NCI-H774 (cell line): ENCODE measurements around the gene PTPN20.
"Not testable (repeated sequence)": the region's sequence is repeated elsewhere in the genome, so short reads cannot be mapped to it uniquely, and the experiment has no call there.

Experiments used
- DNase-seq: peaks from one replicate; lab custom pipeline; 2025; lab: John Stamatoyannopoulos, UW

The PTPN20 gene, protein sequence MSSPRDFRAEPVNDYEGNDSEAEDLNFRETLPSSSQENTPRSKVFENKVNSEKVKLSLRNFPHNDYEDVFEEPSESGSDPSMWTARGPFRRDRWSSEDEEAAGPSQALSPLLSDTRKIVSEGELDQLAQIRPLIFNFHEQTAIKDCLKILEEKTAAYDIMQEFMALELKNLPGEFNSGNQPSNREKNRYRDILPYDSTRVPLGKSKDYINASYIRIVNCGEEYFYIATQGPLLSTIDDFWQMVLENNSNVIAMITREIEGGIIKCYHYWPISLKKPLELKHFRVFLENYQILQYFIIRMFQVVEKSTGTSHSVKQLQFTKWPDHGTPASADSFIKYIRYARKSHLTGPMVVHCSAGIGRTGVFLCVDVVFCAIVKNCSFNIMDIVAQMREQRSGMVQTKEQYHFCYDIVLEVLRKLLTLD

DNA sequence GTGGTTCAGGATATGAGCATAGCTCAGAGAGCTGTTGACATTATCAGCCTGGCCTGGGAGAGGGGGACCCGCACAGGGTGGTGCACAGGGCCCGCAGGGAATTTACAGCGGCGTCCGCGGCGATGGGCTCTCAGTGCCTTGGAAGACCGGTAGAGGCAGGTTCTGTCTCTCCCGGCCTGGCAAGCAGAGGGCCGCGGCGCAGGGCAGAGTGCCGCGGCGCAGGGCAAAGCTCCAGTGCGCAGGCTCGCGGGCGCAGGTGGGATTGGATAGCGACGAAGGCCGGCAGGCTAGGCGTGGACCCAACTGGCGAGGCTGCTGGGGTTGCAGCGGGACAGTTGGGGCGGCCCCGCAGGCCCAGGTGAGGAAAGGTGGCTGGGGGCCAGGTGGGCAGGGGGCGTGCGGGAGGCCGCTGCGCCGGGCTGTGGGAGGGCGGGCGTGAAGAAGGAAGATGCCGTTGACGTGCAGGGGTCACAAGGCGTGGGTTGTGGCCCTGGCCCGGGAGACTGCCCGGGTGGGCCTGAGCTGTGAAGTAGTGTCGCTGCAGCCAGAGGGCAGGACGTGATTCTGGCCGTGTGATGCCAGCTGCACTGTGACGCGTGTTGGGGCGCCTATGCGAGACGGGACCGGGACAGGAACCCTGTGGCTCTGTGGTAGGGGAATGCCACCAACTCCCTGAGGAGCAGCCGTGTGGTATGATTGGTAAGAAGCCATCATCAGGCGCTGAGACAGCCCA is at the start of gene PTPN20:
PTPN20 (plus strand) TSS at position 285 of the 733 bp plus-strand sequence. CDS start 21,072 bp downstream, outside the sequence.
- DNase-seq = not testable (repeated sequence)

DNA sequence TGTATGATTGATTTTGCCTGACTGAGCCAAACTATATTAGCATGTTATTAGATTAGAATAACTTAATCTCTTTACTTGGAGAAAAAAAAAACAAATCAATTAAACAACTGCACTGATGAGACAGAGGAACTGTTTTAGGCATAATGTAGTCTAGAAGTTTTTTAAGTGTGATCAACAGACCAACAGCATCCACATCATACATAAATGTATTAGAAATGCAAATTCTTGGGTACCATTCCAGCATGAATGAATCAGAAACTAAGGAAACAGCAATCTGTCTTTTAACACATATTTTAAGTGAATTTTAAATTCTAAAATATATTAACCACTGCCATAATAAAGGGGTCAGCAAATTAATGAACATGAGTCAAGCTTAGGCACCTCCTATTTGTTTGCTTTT is 41.5 kb upstream of the PTPN20 start:
- not testable (repeated sequence) for DNase-seq

DNA sequence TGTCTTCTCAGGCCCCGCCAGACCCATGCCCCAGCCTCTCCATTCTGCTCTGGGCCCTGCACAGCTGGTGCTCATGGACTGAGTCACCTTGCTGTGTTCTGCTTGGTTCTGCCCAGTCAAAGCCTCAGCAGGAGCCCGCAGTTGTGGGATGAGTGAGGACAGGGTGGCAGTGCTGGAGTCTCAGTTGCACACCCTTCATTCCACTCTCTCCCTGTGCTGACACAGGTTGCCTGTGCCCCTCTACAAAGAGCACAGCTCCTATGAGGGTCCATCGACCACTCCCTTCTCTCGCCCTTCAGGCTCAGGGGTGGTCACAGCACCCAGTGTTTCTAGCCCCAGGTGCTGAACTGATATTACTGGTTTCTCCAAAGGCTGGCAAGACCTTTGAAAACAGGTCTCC is 39.6 kb upstream of the PTPN20 start:
- DNase-seq = not testable (repeated sequence)

DNA sequence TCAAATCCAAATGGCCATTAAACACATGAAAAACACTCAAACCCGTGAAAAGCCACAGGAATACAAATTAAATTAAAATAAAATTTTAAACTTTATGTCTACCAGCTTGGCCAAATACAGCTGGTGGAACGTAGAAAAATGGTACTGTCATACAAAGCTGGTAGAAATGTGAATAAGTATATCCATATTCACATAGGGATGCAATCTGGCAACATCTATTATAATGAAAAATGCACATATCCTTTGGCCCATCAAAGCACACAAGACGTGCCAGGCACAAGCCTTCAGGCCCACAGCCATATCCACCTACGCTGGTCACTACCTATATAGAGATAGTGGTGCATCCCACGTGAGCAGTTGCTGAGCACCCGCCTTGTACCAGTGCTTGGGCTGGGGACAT is 35.9 kb upstream of the PTPN20 start:
- DNase-seq = not testable (repeated sequence)

DNA sequence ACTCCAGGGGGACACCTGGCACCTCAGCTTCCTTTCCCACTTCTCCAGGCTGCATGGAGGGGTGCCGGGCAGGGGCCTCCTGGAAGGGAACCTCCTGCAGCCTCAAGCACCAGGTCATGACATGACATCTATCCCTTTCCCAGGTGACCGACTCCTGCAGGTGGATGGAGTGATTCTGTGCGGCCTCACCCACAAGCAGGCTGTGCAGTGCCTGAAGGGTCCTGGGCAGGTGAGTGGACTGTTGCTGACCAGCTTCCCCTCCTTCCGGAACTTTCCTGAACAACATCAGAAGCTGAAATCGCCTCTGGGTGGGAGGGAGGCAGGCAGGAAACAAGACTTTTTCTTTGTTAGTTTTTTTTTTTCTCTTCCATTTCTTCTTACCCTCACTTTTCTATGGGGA is 34.5 kb upstream of the PTPN20 start:
- DNase-seq = not testable (repeated sequence)

DNA sequence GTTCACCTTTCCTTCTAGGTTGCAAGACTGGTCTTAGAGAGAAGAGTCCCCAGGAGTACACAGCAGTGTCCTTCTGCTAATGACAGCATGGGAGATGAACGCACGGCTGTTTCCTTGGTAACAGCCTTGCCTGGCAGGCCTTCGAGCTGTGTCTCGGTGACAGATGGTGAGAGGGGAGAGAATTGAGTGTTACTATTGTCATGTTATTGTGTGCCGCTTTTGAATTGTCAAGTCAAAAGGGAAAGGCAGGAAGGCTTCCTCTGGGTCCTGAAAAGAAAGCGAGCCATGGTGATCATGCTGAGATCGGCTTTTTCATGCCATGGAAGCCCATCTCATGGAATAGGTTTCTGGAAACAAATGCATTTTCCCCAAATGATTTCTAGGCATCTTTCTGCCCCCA is 32.5 kb upstream of the PTPN20 start:
- peak; percentile 59 for DNase-seq

DNA sequence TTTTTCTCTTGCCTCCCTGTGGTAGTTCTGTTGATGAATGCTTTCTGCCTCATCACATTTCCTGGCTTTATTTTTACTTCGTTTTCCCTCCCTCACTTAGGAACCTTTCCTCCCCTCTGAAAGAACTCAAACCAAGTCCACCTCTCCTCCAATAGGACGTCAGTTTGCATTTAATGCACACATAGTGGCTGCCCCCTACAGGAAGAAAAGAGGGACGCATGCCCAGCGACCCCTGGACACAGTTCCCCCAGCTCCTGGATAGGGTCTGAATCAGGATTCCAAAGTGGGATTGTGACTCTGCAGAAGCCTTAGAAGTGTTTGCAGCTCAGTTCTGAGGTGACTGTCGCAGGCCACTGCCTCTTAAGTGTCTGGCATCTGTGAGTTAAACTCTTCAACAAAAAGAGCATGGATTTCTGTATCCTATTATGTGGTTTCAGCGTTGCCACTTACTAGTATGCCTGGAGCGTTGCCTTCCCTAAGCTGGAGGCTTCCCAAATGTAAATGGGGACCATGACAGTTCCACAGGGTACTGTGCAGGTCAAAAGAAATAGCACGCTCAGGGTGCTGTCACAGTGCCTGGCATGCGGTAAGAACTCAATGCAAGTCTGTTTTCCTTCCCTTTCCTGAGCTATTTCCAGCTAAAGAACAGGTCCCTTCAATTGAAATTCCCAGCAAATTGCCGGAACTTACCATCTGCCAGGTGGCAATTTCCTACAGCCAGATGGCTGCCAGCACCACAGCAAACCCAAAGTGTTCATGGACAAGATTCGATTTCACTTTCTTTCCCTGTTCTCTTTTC is 20.2 kb upstream of the PTPN20 start:
- not testable (repeated sequence) for DNase-seq

DNA sequence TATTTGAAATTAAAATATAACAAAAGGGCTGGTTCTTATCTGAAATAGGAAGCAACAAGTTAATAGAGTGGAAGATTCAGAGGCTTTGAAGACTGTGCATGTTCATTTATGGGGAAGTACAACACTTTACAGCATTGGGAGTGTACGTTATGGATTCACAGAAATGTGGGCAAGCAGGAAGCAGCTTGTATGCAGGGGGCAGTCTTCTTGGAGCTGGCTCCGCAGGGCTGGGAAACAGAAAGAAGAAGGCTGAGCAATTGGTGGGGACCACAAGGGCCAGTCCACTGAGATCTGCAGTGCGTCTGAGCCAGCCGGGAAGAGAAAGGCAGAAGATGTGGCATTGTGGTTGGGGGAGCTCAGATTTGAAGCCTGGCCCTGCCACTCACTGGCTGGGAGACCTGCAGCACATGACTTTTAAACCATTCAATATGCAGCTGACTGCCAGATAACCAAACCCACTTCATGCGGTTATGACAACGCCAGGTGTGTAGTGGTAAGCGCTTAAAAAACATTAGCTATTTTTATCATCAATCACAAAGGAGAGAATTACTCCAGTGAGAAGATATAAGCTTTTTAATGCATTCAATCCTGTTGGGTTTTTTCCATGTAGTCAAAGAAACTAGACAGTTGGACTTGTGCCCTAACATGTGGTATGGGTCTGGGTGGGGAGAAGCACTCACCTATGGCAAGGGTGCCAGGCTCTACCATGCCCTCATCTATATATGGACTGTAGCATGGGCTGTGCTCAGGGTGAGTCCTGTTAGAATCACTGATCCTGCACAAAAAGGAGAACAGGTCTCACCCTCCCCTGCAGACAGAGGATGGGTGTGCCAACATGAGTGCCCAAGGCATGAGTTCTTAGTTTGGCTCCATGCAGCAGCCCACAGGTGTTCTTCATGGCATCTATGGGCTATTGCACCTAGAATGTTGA is 14.2 kb upstream of the PTPN20 start:
- not testable (repeated sequence) for DNase-seq

DNA sequence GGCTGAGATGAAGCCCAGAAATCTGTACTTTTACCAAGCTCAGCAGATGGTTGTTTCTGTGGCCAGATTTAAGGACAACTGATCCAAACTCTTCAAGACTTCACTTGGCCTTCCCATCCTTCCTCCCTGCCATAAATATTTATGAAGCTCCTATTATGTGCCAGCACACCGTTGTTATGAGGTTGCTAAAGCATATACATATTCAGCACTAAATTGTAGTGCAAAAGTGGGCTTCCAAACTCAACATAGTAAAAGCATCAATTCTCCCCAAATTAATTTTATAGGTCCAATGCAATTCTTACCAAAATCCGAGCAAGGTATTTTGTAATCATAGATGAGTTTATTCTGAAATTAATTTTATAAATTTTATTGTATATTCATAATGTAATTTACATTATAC is 10.0 kb upstream of the PTPN20 start:
- not testable (repeated sequence) for DNase-seq

DNA sequence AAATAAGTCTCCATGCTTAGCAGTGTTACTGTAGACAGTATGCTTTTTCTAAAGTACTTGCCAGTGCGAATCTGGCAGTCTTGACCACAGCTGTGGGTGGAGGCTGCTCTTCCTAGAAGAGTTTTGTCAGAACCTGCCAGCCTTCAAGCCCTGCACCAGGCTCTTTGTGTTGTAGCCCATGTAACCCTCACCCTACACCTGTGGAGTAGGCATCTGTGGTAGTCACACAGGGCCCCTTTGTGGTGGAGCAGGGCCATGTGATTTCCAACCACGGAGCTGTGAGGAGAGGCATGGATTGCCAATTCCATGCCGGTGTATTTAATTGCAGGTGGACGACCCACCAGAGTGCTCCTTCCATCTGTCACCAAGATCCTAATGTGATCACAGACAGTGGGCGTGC is 7.4 kb upstream of the PTPN20 start:
- DNase-seq = not testable (repeated sequence)

DNA sequence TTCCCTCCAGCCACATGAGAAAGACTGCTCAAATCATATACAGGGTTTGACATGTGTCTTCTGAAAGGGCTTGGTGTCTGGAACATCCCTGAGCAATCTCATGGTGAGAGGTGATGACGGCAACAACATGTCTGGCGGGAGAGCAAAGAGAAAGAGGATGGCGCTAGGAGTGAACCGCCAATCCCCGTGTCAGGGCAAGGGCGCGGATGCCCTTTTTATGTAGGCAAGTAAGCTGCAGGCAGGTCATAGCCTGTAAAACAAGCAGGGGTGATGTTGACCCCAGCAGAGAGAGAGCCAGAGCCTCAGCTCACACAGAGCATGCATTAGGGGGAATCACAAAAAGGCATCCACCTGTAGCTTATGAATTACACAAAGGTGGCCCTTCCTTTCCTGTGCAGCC is 4.9 kb upstream of the PTPN20 start:
- not testable (repeated sequence) for DNase-seq

DNA sequence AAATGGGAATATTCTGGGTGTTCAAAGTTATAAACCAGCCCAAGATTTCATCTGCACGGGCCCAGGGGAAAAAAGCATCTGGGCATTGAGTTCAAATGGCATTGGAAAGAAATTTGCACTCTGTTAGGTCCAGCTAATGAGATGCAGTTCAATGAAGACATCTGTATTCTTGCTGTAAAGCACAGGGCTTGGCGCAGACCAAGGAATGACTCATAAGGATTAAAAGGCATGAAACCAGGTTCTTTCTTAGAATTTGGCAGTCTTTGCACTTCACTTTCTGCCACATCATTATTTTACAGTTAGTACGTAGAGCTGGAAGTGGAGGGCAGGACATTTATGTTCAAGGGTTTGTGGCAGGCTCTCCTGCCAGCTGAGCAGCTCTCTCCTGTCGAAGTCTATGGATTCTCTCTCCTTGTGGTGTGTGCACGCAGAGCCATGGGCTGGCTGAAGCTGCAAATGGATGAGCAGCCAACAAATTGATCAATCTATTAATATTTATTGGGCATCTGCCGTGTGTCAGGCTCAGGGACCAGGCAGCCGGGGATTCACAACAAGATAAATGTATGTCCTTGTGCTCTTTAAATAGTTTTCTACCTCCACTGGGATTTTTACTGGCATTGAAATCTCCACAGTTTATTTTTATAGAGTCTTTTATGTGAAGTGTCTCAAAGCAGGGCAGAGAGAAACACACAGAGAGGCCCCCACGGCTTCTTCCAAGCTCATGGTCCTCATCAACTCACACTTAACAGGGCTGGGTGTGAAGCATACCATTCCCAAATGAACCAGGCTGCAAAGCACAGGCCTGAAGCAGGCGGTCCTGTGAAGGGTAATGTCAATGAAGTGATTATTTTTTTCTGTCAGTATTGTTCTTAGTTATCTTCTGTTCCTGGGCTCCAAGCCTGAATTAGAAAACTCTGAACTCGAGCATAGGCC is 3.8 kb upstream of the PTPN20 start:
- not testable (repeated sequence) for DNase-seq

DNA sequence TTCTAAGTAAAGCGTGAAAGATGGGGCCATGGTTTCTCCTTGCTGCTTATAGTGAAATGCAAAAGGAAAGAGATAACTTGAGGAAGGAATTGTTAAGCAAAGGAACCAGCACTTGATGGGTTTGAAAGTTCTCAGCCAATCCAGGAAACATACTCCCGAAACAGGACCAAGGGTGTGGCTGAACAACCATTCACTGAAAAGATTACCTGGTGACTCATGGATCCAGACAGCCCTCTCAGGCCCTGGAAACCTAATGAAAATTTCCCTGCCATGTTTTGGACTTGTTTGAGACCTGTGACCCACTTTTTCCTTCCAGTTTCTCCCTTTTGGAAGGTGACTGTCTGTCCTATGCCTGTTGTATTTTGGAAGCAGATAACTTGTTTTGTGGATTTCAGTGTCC is 11.3 kb downstream of the PTPN20 start:
- DNase-seq = not testable (repeated sequence)

DNA sequence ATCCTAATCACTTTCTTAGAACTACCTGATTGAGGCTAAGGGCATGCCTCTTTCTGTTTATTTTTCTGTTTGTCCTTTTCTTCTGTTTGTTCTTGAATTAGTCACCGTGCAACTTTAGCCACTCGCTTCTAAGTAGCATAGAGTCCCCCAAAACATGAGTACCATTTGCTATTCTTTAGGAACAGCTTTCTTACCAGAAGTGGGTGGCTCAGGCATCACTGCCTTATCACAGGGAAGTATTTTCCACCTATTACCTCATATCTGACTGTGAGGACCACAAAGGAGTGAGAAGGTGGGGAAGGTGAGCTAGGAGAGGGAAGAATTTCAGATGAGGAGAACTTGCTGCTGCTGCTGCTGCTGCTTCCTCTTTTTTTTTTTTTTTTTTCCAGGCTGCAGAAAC is 13.9 kb downstream of the PTPN20 start:
- DNase-seq = not testable (repeated sequence)

DNA sequence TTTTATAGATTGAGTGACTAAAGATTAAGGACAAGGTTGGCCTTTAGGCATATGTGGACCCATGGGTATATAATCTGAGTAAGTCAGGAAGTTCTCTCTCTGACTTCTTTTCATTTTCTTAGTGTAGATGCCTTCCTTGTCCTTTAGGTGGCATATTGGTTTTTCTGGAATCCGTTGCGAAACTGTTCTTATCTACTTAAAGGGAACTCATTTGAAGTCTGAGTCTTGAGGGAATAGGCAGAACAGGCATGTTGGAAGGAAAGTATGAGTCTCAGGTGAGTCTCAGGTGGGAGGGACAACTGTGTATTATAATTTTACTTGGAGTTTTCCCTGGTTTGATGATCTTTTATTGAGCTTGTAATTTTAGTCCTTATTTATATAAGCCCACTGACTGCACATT is 14.6 kb downstream of the PTPN20 start:
- DNase-seq = not testable (repeated sequence)

DNA sequence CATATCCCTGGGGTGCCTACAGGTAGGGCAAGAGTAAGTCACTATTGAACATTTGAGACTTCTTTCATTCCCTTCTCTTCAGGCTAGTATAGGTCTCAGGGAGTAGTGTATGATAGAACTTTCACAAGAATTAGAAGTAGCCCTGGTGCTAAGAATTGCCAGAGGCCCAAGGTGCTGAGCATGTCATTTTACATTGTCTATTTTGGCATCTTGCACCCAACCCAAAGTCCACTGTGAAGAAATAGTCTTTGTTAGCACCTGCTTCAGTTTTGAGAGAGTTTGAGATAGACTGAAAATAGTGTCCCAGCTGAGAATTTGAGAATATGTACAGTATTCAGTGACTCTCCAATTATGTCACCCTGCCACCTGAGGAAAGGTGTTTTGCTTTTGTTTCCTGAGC is 17.6 kb downstream of the PTPN20 start:
- not testable (repeated sequence) for DNase-seq

DNA sequence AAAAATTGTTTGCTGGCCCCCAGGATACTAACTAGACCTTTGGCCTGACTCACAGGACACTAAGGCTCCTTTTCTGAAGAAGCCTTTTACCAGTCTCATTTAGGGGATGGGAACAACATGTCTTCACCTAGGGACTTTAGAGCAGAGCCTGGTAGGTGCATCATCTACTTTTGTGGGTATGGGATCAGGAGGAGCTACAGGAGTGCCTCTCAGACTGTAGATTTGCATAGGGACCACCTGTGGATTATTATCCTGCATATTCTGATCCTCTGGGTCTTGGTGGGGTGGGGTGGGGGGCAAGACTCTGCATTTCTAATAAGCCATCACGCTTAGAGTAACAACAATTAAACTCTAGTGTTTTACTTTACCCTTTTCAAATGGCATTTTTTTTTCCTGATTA is 21.2 kb downstream of the PTPN20 start:
- not testable (repeated sequence) for DNase-seq

DNA sequence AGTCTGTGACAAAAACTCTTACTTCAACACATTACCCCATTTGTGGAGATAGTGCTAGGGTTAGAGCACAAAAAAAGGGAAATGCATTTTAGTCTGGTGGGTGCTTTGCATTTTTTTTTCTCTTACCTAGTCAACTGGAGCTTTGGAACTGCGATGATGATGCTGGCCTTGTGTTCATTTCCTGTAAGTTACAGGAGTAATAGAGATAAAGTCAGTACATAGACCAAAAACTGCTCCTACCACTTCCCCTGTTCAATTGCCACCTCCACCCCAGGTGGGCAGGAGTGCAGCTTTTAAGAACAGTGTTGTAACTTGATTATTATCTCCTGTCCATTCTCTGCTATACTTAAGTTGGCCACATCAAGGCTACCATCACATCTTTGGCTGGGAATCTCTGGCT is 29.9 kb downstream of the PTPN20 start:
- DNase-seq = not testable (repeated sequence)

DNA sequence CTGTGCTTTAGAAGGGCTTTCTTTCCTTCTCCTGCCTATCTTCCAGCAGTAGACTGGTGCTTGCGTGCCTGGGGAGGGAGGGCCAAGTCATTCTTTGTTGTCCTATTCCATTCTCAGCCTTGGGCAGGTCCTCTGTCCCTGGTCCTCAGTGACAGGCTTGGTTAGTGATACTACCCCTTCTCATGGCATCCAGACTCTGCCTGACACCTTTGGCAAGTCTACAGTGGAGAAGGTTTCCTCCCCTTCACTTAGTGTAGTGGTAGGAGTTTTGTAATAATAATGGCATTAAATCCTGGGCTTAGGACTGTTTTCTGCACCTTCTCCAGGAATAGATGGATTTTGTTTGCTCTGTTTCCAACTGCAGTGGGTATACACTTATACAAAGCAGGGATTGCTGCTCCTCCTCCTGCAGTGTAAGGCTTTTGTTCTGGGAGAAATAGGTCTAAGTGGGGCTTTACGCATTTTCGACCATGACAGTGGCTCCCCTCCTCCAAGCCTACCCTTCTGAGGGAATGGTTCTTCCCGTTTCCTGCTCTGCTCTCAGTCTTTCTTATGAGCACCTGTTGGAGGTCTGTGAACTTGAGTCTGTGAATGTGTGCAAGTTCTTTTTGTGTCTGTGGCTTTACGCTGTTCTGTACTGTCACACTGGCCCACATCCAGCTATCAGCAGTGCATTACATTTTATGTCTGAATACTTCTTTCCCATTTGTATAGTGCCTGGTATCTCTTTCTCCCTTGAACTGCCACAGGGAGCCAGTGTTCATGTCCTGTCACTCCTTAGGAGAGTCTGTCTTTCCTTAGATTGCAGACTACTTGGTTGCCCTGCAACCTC is 37.7 kb downstream of the PTPN20 start:
- DNase-seq = peak; percentile 23
